Panc1 (cell line): Measurements from ENCODE around the gene EBLN2.

ENCODE experiments used
- SIN3A ChIP-seq: IDR thresholded peaks from 2 replicates; pipeline ENCODE4 v1.6.1; 2012; ENCODE audit warnings: low read depth, mild to moderate bottlenecking, low read length, moderate library complexity, borderline replicate concordance; ENCODE audit not compliant: insufficient read depth
- TCF7L2 ChIP-seq: IDR thresholded peaks from 2 replicates; pipeline ENCODE4 v1.6.1; 2011; ENCODE audit warnings: mild to moderate bottlenecking, low read depth, low read length, inconsistent platforms
- TF ChIP-seq, protein P1 (sequence below): fragments of 450-650 bp; IDR thresholded peaks from 2 replicates; pipeline ENCODE4 v1.5.1; 2017; ENCODE audit warnings: mild to moderate bottlenecking
- TF ChIP-seq, protein P2 (sequence below), 2 experiments: IDR thresholded peaks; 2 replicates each; pipeline ENCODE4 v1.6.1; 2011 to 2012; ENCODE audit warnings: low read depth in 2 of 2, control low read depth in 1 of 2, low read length in 1 of 2, mild to moderate bottlenecking in 1 of 2, moderate library complexity in 1 of 2; ENCODE audit not compliant: insufficient read depth in 1 of 2

DNA sequence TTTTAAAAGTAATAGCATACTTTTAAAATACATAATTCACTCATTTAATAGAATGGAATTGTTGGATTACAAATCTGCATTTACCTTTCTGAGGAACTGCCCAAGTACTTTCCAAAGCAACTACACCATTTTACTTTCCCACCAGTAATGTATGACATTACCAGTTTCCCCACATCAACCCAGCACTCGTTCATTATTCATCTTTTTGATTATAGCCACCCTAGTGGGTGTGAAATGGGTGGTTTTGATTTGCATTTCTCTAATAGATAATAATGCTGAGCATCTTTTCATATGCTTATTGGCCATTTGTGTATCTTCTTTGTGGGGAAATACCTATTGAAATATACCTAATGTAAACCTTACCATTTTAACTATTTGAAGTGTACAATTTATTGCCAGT, 18.0 kb upstream of the EBLN2 start:
- TF ChIP-seq, protein P1, sequence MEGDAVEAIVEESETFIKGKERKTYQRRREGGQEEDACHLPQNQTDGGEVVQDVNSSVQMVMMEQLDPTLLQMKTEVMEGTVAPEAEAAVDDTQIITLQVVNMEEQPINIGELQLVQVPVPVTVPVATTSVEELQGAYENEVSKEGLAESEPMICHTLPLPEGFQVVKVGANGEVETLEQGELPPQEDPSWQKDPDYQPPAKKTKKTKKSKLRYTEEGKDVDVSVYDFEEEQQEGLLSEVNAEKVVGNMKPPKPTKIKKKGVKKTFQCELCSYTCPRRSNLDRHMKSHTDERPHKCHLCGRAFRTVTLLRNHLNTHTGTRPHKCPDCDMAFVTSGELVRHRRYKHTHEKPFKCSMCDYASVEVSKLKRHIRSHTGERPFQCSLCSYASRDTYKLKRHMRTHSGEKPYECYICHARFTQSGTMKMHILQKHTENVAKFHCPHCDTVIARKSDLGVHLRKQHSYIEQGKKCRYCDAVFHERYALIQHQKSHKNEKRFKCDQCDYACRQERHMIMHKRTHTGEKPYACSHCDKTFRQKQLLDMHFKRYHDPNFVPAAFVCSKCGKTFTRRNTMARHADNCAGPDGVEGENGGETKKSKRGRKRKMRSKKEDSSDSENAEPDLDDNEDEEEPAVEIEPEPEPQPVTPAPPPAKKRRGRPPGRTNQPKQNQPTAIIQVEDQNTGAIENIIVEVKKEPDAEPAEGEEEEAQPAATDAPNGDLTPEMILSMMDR: no peak
- no peak for TF ChIP-seq SIN3A
- TF ChIP-seq TCF7L2: no peak
- TF ChIP-seq, protein P2, sequence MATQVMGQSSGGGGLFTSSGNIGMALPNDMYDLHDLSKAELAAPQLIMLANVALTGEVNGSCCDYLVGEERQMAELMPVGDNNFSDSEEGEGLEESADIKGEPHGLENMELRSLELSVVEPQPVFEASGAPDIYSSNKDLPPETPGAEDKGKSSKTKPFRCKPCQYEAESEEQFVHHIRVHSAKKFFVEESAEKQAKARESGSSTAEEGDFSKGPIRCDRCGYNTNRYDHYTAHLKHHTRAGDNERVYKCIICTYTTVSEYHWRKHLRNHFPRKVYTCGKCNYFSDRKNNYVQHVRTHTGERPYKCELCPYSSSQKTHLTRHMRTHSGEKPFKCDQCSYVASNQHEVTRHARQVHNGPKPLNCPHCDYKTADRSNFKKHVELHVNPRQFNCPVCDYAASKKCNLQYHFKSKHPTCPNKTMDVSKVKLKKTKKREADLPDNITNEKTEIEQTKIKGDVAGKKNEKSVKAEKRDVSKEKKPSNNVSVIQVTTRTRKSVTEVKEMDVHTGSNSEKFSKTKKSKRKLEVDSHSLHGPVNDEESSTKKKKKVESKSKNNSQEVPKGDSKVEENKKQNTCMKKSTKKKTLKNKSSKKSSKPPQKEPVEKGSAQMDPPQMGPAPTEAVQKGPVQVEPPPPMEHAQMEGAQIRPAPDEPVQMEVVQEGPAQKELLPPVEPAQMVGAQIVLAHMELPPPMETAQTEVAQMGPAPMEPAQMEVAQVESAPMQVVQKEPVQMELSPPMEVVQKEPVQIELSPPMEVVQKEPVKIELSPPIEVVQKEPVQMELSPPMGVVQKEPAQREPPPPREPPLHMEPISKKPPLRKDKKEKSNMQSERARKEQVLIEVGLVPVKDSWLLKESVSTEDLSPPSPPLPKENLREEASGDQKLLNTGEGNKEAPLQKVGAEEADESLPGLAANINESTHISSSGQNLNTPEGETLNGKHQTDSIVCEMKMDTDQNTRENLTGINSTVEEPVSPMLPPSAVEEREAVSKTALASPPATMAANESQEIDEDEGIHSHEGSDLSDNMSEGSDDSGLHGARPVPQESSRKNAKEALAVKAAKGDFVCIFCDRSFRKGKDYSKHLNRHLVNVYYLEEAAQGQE (IDR thresholded peaks at IDR 0.05; ENCODE audit: insufficient read depth in 1 of 2, low read depth in 2 of 2, low read length in 1 of 2): no peak
